Brain microvascular endothelial cell (primary cell): ENCODE measurements around the gene TTBK1.

ENCODE experiments used
- DNase-seq: peaks from one replicate; pipeline ENCODE4 v3.0.0-alpha.2; 2020
- H3K27ac ChIP-seq: fragments of 250-450 bp; sonication (Bioruptor Pico); 2 replicates; pipeline ENCODE4 v1.5.1; 2020; ENCODE audit warnings: mild to moderate bottlenecking, moderate library complexity
- H3K27me3 ChIP-seq: fragments of 250-450 bp; sonication (Bioruptor Pico); replicated peaks from 2 replicates; pipeline ENCODE4 v1.5.1; 2020; ENCODE audit warnings: mild to moderate bottlenecking
- H3K36me3 ChIP-seq: fragments of 250-450 bp; sonication (Bioruptor Pico); replicated peaks from 2 replicates; pipeline ENCODE4 v1.5.1; 2020; ENCODE audit warnings: mild to moderate bottlenecking
- H3K4me3 ChIP-seq: 2 replicates; pipeline ENCODE4 v1.5.1; 2011; ENCODE audit warnings: low read depth, mild to moderate bottlenecking, control low read depth, low read length, moderate library complexity
- in situ Hi-C: cut with HindIII; loops from 2 replicates; pipeline ENCODE4 v1.10.0; 2017; ENCODE audit warnings: low sequenced_read_pairs, low pct_ligation_motif_present
- TF ChIP-seq, protein P1 (sequence below): IDR thresholded peaks from 2 replicates; pipeline ENCODE4 v1.5.1; 2011; ENCODE audit warnings: low read depth, mild to moderate bottlenecking, moderate library complexity, low read length, control low read depth, inconsistent platforms; ENCODE audit errors: missing control alignments

The TTBK1 gene

DNA sequence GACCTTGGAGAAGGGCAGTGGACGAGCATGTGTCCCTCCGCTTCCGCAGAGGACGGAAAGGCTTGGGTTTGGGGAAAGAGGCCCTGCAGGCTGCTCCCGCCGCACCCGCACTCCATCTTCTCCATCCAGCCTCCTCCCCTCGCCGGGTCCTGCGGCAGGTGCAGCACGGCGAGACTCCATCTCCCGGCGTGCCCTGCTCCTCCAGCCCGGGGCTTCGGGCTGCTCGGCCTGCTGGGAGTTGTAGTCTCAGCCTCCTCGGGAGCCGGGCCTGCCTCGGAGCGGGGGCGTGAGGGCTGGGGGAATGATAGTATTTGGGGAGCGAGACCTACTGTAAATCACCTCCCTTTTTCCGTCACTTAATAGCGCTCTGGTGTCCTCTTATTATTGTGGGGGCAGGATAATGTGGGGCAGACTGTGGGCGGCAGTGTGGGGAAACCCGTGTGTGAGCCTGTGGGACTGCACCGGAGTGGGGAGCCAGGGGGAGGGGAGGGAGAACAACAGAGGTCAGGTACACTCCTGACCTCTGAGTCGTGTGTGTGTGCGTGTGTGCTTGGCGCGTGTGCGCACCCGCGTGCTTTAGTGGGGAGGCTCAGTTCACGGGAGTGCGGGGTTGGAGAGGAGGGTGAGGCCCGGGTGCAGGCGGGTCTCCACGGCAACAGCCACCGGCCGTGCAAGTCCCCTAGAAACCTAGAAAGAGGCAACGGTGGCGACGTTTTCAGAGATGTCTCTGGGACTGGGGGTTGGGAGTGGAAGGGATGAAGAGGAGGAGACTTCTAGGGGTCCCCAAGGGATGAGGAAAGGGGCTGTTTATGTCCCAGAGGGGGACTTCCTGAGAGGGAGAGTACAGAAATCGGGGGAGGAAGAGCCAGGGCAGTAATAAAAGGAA, 4.1 kb downstream of the TTBK1 start:
- TF ChIP-seq, protein P1, sequence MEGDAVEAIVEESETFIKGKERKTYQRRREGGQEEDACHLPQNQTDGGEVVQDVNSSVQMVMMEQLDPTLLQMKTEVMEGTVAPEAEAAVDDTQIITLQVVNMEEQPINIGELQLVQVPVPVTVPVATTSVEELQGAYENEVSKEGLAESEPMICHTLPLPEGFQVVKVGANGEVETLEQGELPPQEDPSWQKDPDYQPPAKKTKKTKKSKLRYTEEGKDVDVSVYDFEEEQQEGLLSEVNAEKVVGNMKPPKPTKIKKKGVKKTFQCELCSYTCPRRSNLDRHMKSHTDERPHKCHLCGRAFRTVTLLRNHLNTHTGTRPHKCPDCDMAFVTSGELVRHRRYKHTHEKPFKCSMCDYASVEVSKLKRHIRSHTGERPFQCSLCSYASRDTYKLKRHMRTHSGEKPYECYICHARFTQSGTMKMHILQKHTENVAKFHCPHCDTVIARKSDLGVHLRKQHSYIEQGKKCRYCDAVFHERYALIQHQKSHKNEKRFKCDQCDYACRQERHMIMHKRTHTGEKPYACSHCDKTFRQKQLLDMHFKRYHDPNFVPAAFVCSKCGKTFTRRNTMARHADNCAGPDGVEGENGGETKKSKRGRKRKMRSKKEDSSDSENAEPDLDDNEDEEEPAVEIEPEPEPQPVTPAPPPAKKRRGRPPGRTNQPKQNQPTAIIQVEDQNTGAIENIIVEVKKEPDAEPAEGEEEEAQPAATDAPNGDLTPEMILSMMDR, result no peak
- Histone ChIP-seq H3K27me3 (peaks cover 59% of the 10 kb centered on the region), H3K4me3 (peak overlapping the region; percentile 35), H3K36me3 (no peaks in the 10 kb centered on the region), H3K27ac (no peak overlapping the region)
- in situ Hi-C loops, result no loop called here
- peak; percentile 20 for DNase-seq

DNA sequence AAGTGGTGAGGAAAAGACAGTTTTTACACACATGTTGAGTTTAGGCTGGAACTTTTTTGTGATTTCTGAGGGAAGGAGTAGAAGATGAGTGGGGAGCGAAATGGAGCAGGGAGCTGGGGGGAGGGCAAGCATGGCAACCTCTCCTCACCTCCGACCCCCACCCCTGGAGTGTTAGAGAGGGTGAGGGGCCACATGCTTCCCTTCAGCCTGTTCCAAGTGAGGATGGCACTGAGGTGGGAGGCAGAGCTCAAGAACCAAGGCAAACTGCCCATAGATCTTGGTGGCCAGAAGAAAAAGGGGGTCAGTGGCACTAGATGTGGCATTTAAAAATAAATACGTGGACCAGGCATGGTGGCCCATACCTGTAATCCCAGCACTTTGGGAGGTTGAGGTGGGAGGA, 4.8 kb downstream of the TTBK1 start:
- TF ChIP-seq, protein P1, result no peak
- no peaks in the 10 kb centered on the region for H3K36me3 ChIP-seq
- in situ Hi-C loops, result no loop called here
- no peak overlapping the region for H3K4me3 ChIP-seq
- no peak for DNase-seq
- H3K27me3 ChIP-seq, result peaks cover 53% of the 10 kb centered on the region
- no peak overlapping the region for H3K27ac ChIP-seq

DNA sequence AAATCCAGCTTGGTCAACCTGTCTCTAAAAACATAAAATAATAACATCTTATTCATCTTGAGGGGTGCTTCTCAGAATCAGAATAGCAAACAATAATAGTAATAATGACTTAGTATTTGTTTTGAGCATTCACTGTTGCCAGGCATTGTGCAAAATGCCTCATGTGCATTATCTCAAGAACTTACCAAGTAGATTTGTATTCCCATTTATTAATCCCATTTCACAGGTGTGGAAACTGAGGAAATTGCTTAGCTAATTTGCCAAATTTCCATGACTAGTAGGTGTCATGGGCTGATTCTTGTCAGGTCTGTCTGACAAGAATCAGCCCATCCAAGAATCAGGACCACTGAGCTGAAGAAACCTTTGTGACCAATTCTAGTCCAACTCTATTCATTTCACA, 5.5 kb downstream of the TTBK1 start:
- Histone ChIP-seq H3K36me3 (no peaks in the 10 kb centered on the region), H3K4me3 (no peak overlapping the region), H3K27ac (no peak overlapping the region), H3K27me3 (peaks cover 47% of the 10 kb centered on the region)
- DNase-seq, result no peak
- TF ChIP-seq, protein P1, result no peak
- in situ Hi-C loops, result no loop called here

DNA sequence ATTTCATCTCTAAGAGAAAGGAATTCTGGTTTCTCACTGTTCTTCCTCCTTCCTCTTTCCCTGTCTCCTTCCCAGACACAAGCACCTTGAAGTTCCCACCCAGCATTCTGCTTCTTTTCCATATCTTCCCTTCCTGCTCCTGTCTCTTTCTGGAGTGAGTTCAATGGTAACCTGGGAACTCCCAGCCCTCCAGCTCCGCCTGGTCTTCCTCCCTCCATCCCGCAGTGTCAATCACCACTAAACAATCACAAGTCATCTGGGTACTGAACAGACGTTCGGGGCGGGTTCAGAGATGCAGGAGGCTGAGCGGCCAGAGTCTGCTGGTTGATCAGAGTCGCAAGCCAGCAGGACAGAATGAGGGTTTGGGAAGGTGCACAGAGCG, 7.7 kb downstream of the TTBK1 start:
- TF ChIP-seq, protein P1, result no peak
- Histone ChIP-seq H3K4me3 (no peak overlapping the region), H3K27ac (no peak overlapping the region), H3K36me3 (no peaks in the 10 kb centered on the region), H3K27me3 (peaks cover 33% of the 10 kb centered on the region)
- DNase-seq, result peak; percentile 10
- in situ Hi-C loops, result no loop called here

DNA sequence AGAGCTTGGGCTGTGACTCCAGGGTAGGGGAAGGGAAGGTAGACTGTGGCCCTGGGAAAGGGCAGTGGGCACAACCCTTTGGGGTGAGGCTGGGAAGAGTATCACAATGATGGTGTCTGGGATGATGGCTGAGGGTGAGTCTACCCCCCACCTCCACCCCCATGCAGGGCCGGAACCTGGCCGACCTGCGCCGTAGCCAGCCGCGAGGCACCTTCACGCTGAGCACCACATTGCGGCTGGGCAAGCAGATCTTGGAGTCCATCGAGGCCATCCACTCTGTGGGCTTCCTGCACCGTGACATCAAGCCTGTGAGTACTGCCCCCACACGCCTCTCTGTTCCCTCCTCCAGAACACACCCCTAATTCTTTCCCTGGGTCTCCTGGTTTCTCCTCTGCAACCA, 10.1 kb downstream of the TTBK1 start:
- no peak for DNase-seq
- TF ChIP-seq, protein P1, result no peak

More for the DNA sequence above, 10.1 kb downstream of the TTBK1 start:
- Histone ChIP-seq H3K4me3 (no peak overlapping the region), H3K27me3 (peaks cover 25% of the 10 kb centered on the region), H3K27ac (no peak overlapping the region), H3K36me3 (no peaks in the 10 kb centered on the region)
- in situ Hi-C loops, result no loop called here
